Endothelial cell of umbilical vein (primary cell): ENCODE results near the gene GCNT2. TPM values are rescaled to one million over a fixed set of nuclear protein-coding genes. Genes with fewer than 3 reads are reported as not detected.

Experiments
- BruUV-seq: library from RNA; stranded (reverse); fragments of 400-500 nt; replicated peaks from 2 replicates; lab custom pipeline; 2021; lab: Mats Ljungman, UMichigan
- CTCF ChIA-PET: fragments of 300-600, 350-600 bp; sonication (Branson Sonifier 250); formaldehyde crosslinking; loops from one replicate; lab custom pipeline; 2021; ENCODE audit warnings: antibody characterized with exemption, inconsistent platforms; lab: Charles Lee
- POLR2A ChIA-PET: fragments of 300-600, 350-600 bp; sonication (Branson Sonifier 250); formaldehyde crosslinking; loops from one replicate; lab custom pipeline; 2021; ENCODE audit warnings: antibody characterized with exemption, inconsistent platforms; lab: Charles Lee
- DNase-seq: peaks from one replicate; pipeline ENCODE4 v3.0.0-alpha.2; 2011; ENCODE audit warnings: low read depth, low spot score
- FAIRE-seq: peaks from 2 replicates; lab custom pipeline; 2011; peaks lifted over from hg19 to GRCh38; lab: Jason Lieb, UNC
- H2AFZ ChIP-seq: 2 replicates; pipeline ENCODE4 v1.6.0; 2012; ENCODE audit warnings: low read depth, low read length, control low read depth, inconsistent platforms
- H3K27ac ChIP-seq: 2 replicates; pipeline ENCODE4 v1.5.1; 2011; ENCODE audit warnings: low read depth, mild to moderate bottlenecking, control low read depth, low read length, moderate library complexity; ENCODE audit not compliant: insufficient read depth
- H3K27me3 ChIP-seq, 2 experiments: 2 replicates each; pipeline versions ENCODE4 v1.6.0 to v1.6.1; 2011; ENCODE audit warnings: low read length in 2 of 2, mixed read lengths in 1 of 2; ENCODE audit not compliant: control insufficient read depth in 2 of 2, insufficient read depth in 2 of 2
- H3K36me3 ChIP-seq, 2 experiments: 2 replicates in 1 of 2; 3 replicates in 1 of 2; pipeline ENCODE4 v1.5.1; 2011; ENCODE audit warnings: low read length in 2 of 2, mild to moderate bottlenecking in 1 of 2, moderate library complexity in 1 of 2; ENCODE audit not compliant: control insufficient read depth in 2 of 2, insufficient read depth in 2 of 2; ENCODE audit errors: extremely low read depth in 1 of 2
- H3K4me1 ChIP-seq: 3 replicates; pipeline ENCODE4 v1.5.1; 2011; ENCODE audit warnings: mild to moderate bottlenecking, low read length; ENCODE audit not compliant: control insufficient read depth, insufficient read depth; ENCODE audit errors: extremely low read depth
- H3K4me2 ChIP-seq: 2 replicates; pipeline ENCODE4 v1.6.1; 2011; ENCODE audit warnings: low read length, control low read depth, mixed read lengths; ENCODE audit not compliant: insufficient read depth
- H3K4me3 ChIP-seq, 3 experiments: fragments of 200-600 bp in 1 of 3; sonication (generic), shearing (Covaris generic) in 1 of 3; replicated peaks in 1 of 3; 2 replicates each; pipeline ENCODE4 v1.5.1; 2011 to 2016; ENCODE audit warnings: control low read depth in 3 of 3, low read length in 3 of 3, mild to moderate bottlenecking in 2 of 3, inconsistent platforms in 1 of 3, low read depth in 1 of 3, moderate library complexity in 1 of 3; ENCODE audit not compliant: insufficient read depth in 1 of 3
- H3K79me2 ChIP-seq: 2 replicates; pipeline ENCODE4 v1.6.0; 2012; ENCODE audit warnings: low read length, inconsistent platforms; ENCODE audit not compliant: control insufficient read depth, insufficient read depth
- H3K9ac ChIP-seq: replicated peaks from 2 replicates; pipeline ENCODE3; 2011; ENCODE audit warnings: low read length, control low read depth; ENCODE audit not compliant: insufficient read depth; ENCODE audit errors: extremely low read depth
- H3K9me1 ChIP-seq: replicated peaks from 3 replicates; pipeline ENCODE4 v1.6.0; 2011; ENCODE audit warnings: mild to moderate bottlenecking, low read length; ENCODE audit not compliant: control insufficient read depth, insufficient read depth; ENCODE audit errors: extremely low read depth
- H3K9me3 ChIP-seq: replicated peaks from 2 replicates; pipeline ENCODE4 v1.5.1; 2012; ENCODE audit warnings: low read length, inconsistent platforms; ENCODE audit not compliant: control insufficient read depth, insufficient read depth
- H4K20me1 ChIP-seq: replicated peaks from 2 replicates; pipeline ENCODE3; 2011; ENCODE audit warnings: mild to moderate bottlenecking, low read length; ENCODE audit not compliant: control insufficient read depth, insufficient read depth; ENCODE audit errors: extremely low read depth
- CTCF ChIP-seq, 2 donors: IDR thresholded peaks; 1 replicate in 1 of 2; 2 replicates in 1 of 2; pipeline ENCODE4 v1.5.1; 2011; ENCODE audit warnings: low read length in 2 of 2, mild to moderate bottlenecking in 2 of 2, moderate library complexity in 2 of 2, control low read depth in 1 of 2, inconsistent platforms in 1 of 2, low read depth in 1 of 2; ENCODE audit not compliant: insufficient read depth in 1 of 2; ENCODE audit errors: extremely low read depth in 1 of 2
- EZH2 ChIP-seq: IDR thresholded peaks from 2 replicates; pipeline ENCODE4 v1.6.1; 2012; ENCODE audit warnings: borderline replicate concordance, low read depth, mild to moderate bottlenecking, moderate library complexity, low read length, inconsistent platforms; ENCODE audit not compliant: severe bottlenecking
- FOS ChIP-seq: IDR thresholded peaks from 2 replicates; pipeline ENCODE4 v1.6.1; 2011; ENCODE audit warnings: mild to moderate bottlenecking, low read length, moderate library complexity, borderline replicate concordance; ENCODE audit not compliant: insufficient read depth
- GATA2 ChIP-seq: IDR thresholded peaks from 2 replicates; pipeline ENCODE4 v1.7.0; 2011; ENCODE audit warnings: low read depth, mild to moderate bottlenecking, moderate library complexity, mixed read lengths, low read length; ENCODE audit not compliant: insufficient read length, insufficient read depth
- JUN ChIP-seq: IDR thresholded peaks from 2 replicates; pipeline ENCODE4 v1.6.1; 2011; ENCODE audit warnings: borderline replicate concordance, low read depth; ENCODE audit not compliant: insufficient read length, insufficient read depth
- MYC ChIP-seq: IDR thresholded peaks from one replicate; pipeline ENCODE4 v1.6.1; 2011; ENCODE audit warnings: mild to moderate bottlenecking, low read depth, low read length
- POLR2A ChIP-seq: IDR thresholded peaks from 2 replicates; pipeline ENCODE4 v1.6.1; 2012; ENCODE audit warnings: low read depth, mild to moderate bottlenecking, control low read depth, low read length
- POLR2AphosphoS5 ChIP-seq: IDR thresholded peaks from 2 replicates; pipeline ENCODE4 v1.6.1; 2012; ENCODE audit warnings: low read depth, mild to moderate bottlenecking, control low read depth, low read length, moderate library complexity; ENCODE audit not compliant: insufficient read depth
- dilution Hi-C: fragments of 300-500 bp; cut with MboI; formaldehyde crosslinking; loops from one replicate; pipeline ENCODE4 v1.15.0; 2019; ENCODE audit warnings: low sequenced_read_pairs; ENCODE audit not compliant: extremely low pct_ligation_motif_present
- intact Hi-C: fragments of 100-400 bp; cut with micrococcal nuclease; formaldehyde crosslinking; loops from one replicate; pipeline ENCODE4 v1.10.0; 2022
- polyA plus RNA-seq, 4 experiments: library from polyadenylated mRNA; depleted of rRNA in 3 of 4; stranded (reverse) in 3 of 4; unstranded in 1 of 4; fragments of >200 nt; gene quantifications; 2 replicates each; pipeline versions ENCODE4 v1.2.1 to v1.2.3, GENCODE V29; 2011 to 2012; ENCODE audit warnings: missing spikeins in 1 of 4
- total RNA-seq: library from RNA; stranded (reverse); gene quantifications from 2 replicates; pipeline ENCODE4 v1.2.3, GENCODE V29; 2021
- TF ChIP-seq, protein P1 (sequence below): IDR thresholded peaks from 2 replicates; pipeline ENCODE4 v1.6.1; 2011; ENCODE audit not compliant: insufficient read depth, insufficient read length

Gene GCNT2
- total and polyA plus RNA-seq, 2 donors (not counting 3 experiments of a cell fraction or from before 2014, with no cell fraction given), result 3.8 to 10.9 TPM

- no peaks in the 10 kb centered on the region for H3K79me2 ChIP-seq
- intact Hi-C loops (no loop called here), dilution Hi-C loops (no loop called here)
- no peaks in the 10 kb centered on the region for H3K4me1 ChIP-seq
- POLR2A ChIA-PET, result no interaction called here
- H3K27ac ChIP-seq, result no peak overlapping the region
- DNase-seq (no peak), FAIRE-seq (no peak)
- CTCF ChIA-PET, result no interaction called here
- no peaks in the 10 kb centered on the region for H3K27me3 ChIP-seq
- no peaks in the 10 kb centered on the region for H3K9me1 ChIP-seq
- TF ChIP-seq MYC, result no peak
- BruUV-seq, result no TSS peak
- H3K4me3 ChIP-seq, result no peak overlapping the region
- H3K36me3 ChIP-seq, result no peaks in the 10 kb centered on the region
- no peak overlapping the region for H3K9ac ChIP-seq
- H4K20me1 ChIP-seq, result no peaks in the 10 kb centered on the region
- no peak overlapping the region for H3K4me2 ChIP-seq
- H3K9me3 ChIP-seq, result no peaks in the 10 kb centered on the region
- H2AFZ ChIP-seq, result no peak overlapping the region
These were observed 56.0 kb downstream of the GCNT2 start for GRCh38 chr6:10577112-10577511.

- no TSS peak for BruUV-seq
These were observed 57.6 kb downstream of the GCNT2 start for GRCh38 chr6:10578723-10579122.

More at GRCh38 chr6:10578723-10579122, 57.6 kb downstream of the GCNT2 start:
- Histone ChIP-seq H3K27me3 (no peaks in the 10 kb centered on the region), H3K36me3 (no peaks in the 10 kb centered on the region), H3K4me1 (no peaks in the 10 kb centered on the region), H3K9me1 (no peaks in the 10 kb centered on the region), H3K9me3 (no peaks in the 10 kb centered on the region), H3K27ac (no peak overlapping the region), H3K4me2 (no peak overlapping the region), H3K9ac (no peak overlapping the region), H3K79me2 (no peaks in the 10 kb centered on the region), H4K20me1 (no peaks in the 10 kb centered on the region), H3K4me3 (no peak overlapping the region), H2AFZ (no peak overlapping the region)
- POLR2A ChIA-PET, result no interaction called here
- dilution Hi-C loops, result no loop called here
- CTCF ChIA-PET, result interaction anchor here (1.4 kb wide), 1 partner anchor 11 kb away, joined by 8 read pairs; no protein-coding TSS in a partner anchor
- FAIRE-seq, result no peak
- TF ChIP-seq JUN (no peak), FOS (no peak), MYC (no peak), EZH2 (no peak), CTCF (IDR thresholded peaks at IDR 0.05; ENCODE audit: extremely low read depth in 1 of 2, insufficient read depth in 1 of 2, low read depth in 1 of 2, low read length in 2 of 2) (no peak), POLR2A (no peak), GATA2 (no peak), POLR2AphosphoS5 (no peak)
- TF ChIP-seq, protein P1, sequence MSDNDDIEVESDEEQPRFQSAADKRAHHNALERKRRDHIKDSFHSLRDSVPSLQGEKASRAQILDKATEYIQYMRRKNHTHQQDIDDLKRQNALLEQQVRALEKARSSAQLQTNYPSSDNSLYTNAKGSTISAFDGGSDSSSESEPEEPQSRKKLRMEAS, result no peak
- no peak for DNase-seq
- intact Hi-C loops, result no loop called here
